Activated naive CD4-positive, alpha-beta T cell (primary cell): ENCODE results near the gene CNBP.
"Not testable (repeated sequence)": the region's sequence is repeated elsewhere in the genome, so short reads cannot be mapped to it uniquely, and the experiment has no call there.

ENCODE experiments used
- DNase-seq, 4 experiments: peaks; one replicate each; lab custom pipeline; 2025; lab: John Stamatoyannopoulos, UW

Gene CNBP

DNA sequence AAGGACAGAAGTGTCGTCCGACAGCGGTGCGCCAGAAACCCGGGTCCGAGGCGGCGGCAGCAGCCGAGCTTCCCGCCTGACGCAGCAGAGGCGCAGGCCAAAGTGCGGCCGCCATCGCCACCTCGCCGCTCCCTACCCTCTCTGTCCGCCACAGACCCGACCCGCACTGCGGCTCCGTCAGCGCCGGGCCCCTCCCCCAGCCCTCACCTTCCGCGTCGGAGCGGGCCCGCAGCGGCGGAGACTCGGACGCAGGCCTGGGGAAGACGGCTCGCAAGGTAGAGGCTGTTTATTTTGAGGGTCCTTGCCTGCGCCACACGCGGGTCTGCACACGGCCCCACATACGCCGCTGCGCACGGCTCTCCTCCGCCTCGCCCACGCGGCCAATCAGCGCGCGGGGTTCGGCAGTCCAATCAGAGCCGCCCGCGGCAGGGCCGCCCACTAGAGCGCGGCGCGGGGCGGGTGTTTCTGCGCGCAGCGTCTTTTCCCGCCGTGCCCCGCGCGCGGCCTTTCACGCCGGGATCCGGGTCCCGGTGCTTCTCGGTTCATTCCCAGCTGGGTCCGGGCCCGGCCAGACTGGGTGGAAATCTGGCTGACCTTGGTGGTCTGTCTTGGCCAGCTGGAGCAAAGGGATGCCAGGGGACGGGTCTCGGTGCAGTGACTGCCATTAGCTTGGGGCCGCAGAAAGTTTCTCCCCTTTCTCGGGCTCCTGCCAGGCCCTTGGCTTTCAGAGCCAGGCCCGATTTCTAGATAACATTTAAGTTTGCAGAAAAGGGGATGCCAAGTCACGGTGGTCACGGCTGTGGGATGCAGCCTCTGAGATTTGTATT is at the start of gene CNBP:
TSS of gene CNBP (minus strand) at position 328 of the 827 bp plus-strand sequence. CDS start 12,139 bp downstream, outside the sequence.
- peak; percentile 77 to 91 (median 80) for DNase-seq

DNA sequence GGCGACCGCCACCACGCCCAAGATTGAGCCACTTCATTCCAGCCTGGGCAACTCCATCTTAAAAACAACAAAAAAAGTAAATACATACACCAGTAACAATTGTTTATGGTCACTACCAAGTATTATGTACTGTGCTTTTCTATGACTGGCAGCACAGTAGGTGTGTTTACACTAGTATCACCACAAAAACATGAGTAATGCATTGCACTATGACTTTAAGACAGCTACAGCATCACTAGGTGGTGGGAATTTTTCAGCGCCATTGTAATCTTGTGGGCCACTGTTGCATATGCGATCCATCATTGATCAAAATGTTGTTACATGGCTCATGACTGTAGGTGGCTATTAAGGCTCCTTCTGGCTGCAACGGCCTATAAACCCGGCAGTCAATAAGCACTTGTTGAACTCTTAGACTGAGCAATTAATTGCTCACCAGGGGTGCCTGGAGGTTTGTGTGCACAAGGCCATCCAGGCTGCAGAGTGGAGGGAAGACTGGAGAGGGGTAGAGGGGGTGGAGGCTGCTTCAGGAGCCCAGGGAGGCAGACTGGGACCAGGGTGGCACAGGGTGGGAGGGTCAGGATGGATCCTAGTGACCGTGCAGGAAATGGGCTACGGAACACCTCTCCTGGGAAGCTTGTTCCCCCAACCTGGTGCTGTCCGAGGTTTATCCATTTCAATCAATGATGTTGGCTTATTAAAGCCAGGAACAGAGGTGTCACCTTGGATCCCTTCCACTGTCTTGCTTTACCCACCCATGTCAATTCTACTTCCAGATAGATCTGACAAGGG is 47.8 kb upstream of the CNBP start:
- no peak for DNase-seq

DNA sequence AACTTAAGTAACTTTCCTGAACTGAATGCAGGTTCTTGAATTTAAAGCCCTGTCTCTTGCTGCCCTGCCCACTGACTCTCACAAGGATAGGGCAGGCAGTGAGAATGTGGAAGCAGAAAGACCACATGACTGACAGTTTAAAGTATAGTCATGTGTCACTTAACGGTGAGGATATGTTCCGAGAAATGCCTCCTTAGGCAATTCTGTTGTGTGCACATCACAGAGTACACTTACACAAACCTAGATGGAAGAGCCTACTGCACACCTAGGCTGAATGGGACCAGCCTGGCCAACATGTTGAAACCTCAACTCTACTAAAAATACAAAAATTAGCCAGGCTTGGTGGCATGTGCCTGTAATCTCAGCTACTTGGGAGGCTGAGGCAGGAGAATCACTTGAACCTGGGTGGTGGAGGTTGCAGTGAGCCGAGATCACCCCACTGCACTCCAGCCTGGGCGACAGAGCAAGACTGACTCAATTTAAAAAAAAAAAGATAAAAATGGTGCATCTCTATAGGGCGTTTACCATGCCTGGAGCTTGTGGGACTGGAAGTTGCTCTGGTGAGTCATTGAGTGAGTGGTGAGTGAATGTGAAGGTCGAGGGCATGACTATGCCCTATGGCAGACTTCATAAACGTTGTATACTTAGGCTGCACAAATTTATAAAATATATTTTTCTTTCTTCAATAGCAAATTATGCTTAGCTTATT is 46.8 kb upstream of the CNBP start:
- DNase-seq: no peak

DNA sequence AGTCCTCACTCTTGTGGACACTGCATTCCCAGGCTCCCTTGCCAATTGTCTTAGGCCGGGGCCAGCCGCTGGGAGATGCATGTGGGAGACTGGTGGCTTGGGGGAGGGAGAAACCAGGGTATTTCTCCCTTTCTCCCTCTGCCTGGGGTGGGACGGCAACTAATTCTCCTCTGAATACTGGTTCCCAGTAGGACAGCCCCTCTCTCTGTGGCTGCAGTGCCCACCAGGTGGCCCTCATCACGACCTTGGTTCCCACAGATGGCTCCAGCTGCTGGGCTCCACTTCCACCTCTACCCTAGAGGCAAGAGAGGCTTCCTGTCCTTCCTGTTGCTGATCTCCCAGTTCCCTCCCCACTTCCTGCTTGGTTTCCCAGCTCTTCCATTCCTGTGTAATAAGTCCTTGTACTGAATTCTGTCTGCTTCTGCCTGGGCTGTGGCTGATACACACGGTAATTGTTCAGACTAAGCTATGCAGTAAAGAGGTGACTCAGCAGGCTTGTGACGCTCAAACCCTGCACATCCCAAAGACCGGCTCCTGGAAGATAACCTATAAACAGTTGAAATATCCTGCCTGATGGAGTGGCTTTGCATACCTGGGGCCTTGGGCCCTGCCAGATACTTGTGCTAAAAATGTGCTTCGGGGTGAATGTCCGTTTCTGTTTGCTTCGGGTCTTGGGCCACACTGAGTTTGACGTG is 45.3 kb upstream of the CNBP start:
- no peak for DNase-seq

DNA sequence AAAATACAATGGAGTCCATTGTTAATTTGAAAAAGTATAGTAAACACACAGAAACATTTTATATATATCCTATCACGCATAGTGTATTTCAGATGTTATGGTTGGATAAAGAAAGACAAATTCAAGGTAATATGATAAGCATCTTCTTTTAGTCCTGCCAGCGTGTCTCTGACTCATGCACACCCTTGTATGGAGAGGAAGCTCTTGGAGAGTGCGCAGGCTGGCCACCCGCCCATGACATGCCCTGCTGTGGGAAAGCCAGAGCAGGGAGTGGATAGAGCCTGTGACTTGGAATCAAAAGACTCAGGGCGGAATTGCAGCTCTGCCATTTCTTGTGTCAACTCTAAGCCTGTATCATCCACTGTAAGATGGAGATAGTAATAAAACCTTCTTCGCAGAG is 42.7 kb upstream of the CNBP start:
- DNase-seq: no peak

DNA sequence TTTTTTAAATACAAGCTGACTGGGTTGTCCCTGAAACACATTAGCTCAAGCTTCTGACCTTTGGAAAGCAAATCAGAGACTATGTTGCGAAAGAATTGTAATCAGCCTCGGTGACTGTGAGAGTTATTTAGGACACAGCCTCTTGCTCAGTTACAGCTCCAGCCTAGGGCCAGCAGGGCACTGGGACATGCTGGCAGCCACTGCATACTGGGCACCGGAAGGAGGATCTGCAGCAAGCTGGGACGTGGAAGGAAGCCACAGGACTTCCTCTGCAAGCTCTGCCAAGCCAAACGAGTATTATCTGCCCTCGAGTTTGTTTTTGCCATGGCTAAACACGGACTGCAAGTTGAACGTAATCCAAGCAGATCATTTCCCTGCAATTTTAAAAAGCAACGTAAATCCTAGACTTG is 41.3 kb upstream of the CNBP start:
- DNase-seq: no peak

DNA sequence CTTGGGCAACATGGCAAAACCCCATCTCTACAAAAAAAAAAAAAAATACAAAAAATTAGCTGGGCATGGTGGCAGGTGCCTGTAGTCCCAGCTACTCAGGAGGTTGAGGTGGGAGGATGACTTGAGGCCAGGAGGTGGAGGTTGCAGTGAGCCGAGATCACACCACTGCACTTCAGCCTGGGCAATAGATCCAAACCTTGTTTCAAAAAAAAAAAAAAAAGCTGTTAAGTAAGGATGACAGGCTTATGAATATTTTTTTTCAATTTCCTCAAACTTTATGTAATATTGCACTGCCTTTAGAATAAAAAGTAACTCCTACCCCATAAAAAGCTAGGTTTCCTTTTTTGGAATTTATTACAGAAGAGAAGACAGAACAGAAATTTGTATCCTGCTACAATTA is 40.7 kb upstream of the CNBP start:
- DNase-seq: not testable (repeated sequence)

DNA sequence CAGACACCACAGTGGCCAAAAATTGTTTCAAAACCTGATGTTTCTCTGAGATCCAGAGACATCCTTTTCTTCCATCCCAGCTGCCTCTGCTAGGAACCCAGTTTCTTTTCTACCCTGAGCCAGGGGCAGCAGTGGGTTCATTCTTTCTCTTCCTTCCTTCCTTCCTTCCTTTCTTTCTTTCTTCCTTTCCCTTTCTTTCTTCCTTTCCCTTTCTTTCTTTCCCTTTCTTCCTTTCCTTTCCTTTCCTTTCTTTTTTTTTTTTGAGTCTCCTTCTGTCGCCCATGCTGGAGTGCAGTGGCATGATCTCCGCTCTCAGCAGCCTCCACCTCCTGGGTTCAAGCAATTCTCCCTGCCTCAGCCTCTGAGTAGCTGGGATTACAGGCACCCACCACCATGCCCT is 35.0 kb upstream of the CNBP start:
- no peak for DNase-seq

DNA sequence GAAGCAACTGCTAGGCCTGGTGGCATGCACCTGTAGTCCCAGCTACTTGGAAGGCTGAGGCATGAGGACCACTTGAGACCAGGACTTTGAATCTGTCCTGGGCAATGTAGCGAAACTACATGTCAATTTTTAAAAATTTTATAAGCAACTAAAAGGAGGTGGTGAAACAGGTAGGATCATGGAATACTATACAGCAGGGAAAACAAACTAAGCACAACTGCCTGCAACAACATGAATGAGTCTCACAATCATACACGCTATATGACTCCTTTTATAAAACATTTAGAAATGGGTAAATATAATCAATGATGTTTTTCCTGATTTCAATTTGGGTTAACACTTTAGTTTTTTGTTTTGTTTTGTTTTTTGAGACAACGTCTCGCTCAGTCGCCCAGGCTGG is 29.5 kb upstream of the CNBP start:
- DNase-seq: no peak

DNA sequence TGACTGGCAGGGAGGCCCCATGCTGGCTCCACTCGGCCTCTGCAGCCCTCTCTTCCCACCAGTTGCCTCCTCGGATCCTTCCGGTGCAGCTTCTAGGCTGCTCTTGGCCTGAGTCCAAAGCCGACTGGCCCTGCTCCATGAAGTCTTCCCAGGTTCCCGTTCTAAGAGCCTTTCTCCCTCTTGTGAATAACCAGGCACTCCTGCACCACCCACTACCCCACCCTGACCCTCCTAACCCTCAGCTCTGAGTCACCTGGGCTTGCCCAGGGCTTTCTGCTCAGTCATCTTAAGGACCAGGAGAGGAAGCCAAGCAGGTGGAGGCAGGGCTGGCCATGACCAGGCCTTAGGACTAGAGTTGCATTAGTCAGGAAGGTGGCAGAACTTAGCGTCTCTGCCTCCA is 28.1 kb upstream of the CNBP start:
- no peak for DNase-seq

DNA sequence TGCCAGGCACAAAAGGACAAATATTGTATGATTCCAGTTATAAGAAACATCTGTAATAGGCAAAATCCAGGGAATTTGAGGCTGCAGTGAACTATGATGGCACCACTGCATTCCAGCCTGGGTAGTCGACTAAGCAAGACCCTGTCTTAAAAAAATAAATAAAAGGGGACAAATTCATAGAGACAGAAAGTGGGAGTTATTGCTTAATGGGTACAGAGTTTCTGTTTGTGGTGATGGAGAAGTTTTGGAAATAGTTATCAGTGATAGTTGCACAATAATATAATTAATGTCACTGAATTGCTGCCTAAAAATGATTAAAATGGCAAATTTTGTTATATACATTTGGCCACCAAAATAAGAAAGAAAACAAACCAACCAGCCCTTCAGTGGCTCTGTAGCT is 27.6 kb upstream of the CNBP start:
- no peak for DNase-seq

DNA sequence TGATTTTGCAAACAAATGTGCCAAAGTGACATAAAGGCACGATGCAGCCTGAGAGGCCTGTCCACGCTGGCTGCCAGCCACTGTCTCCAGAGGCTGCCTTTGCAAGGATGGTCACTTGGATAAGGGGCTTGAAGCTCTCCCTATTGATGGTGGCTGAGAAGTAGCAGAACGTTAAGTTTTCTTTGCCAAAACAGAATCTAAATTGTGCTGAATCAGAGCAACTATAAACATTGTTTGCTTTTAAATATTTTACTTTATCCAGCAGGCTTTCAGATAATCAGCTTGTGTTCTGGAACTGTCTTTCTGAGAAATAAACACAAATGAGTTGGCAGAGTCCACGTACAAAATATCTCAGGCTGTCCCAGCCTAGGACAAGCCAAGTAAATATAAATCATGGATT is 23.8 kb upstream of the CNBP start:
- no peak for DNase-seq

DNA sequence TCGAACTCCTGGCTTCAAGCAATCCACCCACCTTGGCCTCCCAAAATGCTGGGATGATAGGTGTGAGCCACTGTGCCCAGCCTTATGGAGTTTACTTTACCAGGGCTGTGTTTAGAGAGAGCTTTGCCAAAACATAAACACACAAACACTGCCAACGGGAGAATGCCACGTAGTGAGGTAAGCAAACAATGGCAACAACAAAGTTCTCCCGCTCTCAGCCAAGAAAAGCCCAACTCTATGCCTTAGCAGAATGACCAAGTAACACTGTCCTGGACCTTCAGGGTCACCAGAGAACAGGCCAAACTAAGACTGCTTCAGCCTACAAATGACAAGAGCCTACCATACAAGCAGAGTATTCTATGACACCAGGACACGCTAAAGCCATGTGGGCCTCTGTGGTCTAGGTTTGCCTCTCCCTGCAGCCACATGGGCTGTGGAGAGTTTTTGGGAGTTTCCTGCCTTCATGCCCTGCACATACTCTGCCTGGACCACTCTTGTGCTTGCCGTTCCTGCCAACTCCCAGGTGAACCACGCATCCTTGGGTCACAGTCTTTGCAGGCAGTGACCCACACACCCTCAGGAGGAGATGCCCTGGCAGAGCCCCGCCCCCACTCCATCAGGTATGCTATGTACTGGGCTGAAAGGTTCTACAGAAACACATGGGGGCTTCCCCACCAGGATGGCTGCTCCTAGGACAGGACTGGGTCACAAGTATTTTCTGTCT is 21.6 kb upstream of the CNBP start:
- no peak for DNase-seq

DNA sequence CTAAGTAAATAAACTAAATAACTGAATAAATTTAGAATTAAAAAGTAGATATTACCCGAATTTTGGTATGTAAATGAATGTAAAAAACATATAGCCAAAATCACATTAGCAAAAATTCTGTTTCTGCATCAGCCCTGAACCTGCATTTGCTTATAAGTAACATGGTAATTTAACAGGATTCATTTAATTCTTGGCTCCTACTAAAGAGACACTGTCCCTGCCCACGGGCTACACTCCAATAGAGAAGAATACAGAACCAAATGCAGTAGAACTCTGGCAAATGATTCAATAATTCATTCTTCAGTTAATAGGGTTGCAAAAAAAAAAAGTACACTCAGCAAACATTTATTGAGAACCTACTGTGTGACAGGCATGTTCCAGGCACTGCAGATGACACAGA is 20.8 kb upstream of the CNBP start:
- DNase-seq: no peak

DNA sequence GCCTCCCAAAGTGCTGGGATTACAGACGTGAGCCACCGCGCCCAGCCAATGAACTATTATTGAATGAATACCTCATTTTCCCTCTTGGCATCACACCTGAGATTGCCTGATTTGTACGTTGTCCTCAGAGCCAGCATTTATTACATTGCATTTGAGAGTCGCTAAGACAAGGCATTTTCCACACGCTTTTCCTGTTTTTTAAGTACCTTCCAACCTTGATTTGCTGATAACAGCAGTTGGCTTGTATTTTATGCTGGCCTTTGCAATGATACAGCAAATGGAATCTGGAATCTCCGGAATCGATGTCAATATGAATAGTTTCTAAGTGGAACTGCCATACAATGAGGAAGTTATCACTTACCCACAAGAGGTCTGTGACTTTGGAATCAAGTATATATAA is 15.7 kb upstream of the CNBP start:
- no peak for DNase-seq

DNA sequence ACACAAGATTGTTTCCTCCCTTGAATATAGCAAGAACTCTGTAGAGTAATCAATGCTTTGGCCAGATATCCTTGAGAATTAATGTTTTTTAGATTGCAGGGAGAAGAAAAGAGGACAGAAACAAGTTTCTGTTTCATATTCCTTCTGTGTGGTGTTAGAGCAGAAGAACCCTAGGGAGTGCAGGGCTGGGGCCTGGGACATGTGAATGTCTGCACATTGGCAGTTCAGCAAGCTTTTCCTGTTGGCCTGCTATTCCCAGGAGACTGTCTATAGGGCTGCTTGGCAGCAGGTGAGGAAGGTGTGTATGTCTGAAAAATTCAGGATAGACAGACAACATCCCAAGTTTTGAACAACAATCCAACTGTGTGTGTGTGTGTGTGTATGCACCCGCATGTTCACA is 13.6 kb upstream of the CNBP start:
- no peak for DNase-seq

DNA sequence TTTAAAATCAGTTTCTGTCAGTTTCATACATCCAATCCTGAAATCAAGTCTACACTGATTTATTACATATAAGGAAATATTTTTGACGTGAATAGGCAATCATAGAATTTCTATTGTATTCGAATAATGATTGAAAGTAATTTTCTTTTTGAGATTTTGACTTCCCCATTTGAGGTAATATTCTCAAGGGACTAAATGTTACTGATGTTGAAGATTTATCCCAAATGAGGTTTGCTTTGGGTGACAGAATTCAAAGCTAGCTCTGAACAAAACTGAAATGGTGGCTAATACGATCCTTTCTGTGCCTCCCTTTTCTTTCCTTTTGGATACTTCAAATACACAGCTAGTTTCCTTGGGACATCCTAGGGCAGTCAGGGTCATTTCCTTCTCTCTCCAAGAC is 12.9 kb upstream of the CNBP start:
- DNase-seq: no peak

DNA sequence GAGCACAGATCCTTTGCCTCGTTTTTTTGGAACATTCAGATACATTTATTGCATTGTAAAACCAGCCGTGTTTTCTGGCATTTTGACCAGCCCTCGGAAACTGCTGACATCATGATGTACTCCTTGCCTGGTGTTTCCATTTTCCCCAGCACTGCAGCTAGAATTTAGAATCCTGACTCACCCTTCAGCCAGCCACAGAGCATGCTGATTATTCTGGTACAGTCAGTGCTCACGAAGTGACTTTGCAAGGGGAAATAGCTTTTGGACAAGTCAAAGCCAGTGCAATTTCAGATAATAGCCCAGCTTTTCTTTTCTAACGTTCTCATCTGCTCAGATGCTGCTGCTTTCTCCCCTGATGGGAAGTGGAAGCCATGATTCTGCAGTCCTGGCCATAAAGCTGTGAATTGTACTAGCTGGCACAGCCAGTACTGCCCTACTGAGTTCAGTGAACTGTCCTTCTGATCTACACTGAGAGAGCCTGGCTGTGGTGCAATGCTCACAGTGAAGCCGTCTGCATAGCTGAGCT is 12.1 kb upstream of the CNBP start:
- no peak for DNase-seq

DNA sequence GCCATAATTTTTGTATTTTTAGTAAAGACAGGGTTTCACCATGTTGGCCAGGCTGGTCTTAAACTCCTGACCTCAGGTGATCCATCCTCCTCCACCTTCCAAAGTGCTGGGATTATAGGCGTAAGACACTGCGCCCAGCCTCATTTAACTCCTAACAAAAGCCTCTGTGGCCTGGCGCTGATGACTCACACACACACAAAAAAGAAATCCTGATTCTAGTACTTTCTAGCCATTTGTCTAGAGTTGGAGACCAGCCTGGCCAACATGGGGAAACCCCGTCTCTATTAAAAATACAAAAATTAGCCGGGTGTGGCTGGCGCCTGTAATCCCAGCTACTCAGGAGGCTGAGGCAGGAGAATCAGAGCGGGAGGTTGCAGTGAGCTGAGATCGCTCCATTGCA is 6.1 kb upstream of the CNBP start:
- not testable (repeated sequence) for DNase-seq

DNA sequence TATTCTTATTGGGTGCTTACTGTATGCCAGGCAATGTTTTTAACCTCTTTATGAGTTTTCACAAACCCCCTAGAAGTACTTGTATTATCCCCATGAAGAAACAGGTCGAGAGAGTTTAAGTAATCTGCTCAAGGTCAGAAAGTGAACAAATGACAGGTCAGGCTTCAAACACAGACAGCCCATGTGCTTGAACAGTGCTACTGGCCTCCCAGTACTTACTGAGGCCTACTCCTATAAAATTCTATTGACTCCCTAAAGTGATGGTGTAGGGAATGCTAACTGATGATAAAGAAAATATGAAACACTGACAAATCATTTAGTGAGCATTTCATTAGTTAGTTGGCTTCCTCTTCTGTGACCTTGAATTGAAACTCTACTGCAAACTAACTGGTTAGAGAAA is 4.2 kb upstream of the CNBP start:
- no peak for DNase-seq

DNA sequence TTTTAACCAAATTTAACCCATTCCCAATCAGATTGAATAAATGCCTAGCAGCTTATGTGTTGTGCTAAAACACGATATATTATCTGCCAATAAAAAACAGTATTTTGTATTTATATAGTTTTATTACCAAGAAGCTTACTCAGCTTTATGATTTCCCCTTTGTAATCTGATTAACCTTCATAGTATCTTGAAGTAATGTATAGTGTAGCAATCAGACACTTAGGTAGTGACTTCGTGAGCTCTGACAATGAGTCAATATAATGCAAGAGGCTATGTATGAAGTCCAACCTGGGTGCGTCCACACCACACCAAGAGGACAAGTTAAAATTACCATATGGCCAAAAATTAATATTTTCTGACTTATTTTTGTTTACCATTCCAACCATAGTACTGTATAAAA is 2.1 kb upstream of the CNBP start:
- no peak for DNase-seq
